ENCODE data around the gene RNF222.
"Not testable (repeated sequence)": the region's sequence is repeated elsewhere in the genome, so short reads cannot be mapped to it uniquely, and the experiment has no call there.

Gene RNF222

DNA sequence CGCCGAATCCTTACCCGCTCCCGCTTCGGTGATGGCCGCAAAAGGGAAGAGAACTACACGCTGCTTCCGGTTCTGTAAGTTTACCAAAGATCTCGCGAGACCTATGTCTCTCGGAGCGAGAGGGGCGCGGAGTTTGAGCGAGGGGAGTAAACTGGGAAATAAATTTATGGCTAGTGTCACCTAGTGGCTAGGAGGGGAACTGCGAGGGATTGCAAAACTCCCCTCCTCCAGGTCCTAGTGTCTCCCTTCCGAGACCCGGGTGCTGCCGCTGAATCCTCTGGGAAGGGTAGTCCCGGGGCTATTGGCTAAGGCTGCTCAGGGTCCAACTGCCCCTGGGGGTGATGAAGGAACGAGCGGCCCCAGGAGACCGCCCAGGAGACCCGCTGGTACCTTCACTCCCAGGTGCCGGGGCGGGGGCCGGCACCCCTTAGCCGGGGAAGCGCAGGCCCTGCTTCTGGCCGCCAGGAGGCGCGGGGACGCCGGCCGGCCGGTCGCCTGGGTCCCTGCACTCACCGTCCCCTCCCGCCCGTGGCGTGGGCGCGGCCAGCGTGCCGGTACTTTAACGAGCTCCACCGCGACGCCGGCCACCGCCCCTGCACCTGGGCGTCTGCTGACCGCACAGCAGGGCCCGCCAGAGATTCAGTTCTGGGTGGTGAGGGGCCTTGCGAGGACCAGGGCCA is 14.3 kb downstream of the RNF222 start, which contains the start of gene RPL26:
TSS of gene RPL26 (minus strand) at position 51 of the 680 bp plus-strand sequence. CDS start 883 bp downstream, outside the sequence.
- Histone ChIP-seq H3K4me3 (ENCODE audit: low read length in 2 of 2) (peak within 1 kb of the TSS; percentile 83 to 96), H3K9me3 (ENCODE audit: control insufficient read depth in 2 of 2, low read length in 2 of 2) (no peaks in the 10 kb centered on the region), H3K4me1 (ENCODE audit: control insufficient read depth in 2 of 2, insufficient read depth in 2 of 2, low read length in 2 of 2) (peaks cover 16 to 21% of the 10 kb centered on the region in 2 donors), H3K27ac (ENCODE audit: low read depth in 2 of 2, low read length in 2 of 2) (peak within 1 kb of the TSS; percentile 94 to 95), H3K27me3 (ENCODE audit: control insufficient read depth in 2 of 2, insufficient read depth in 2 of 2, low read length in 2 of 2) (no peaks in the 10 kb centered on the region), H3K9ac (ENCODE audit: low read depth in 1 of 2, low read length in 2 of 2) (peak within 1 kb of the TSS; percentile 91 to 93), H3K36me3 (ENCODE audit: control insufficient read depth in 2 of 2, insufficient read depth in 2 of 2, low read length in 2 of 2) (peaks cover 27 to 28% of the 10 kb centered on the region in 2 donors)

DNA sequence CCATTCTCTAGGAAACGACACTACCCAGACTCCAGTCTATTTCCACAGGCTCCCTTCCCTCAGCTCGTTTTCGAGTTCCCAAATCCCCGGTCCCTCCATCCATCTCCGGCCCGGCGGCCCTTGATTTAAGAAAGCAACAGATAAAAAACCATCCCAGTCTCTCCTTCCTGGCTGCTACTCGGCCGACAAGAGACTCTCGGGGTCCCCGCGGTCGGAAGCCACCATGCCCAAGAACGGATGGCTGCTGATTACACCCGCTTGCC is 14.8 kb downstream of the RNF222 start:
- peak overlapping the region; percentile 83 to 96 for H3K4me3 ChIP-seq (ENCODE audit: low read length in 2 of 2)
- peak overlapping the region; percentile 62 to 94 for H3K27ac ChIP-seq (ENCODE audit: low read depth in 2 of 2, low read length in 2 of 2)
- H3K27me3 ChIP-seq (ENCODE audit: control insufficient read depth in 2 of 2, insufficient read depth in 2 of 2, low read length in 2 of 2): no peaks in the 10 kb centered on the region
- H3K36me3 ChIP-seq (ENCODE audit: control insufficient read depth in 2 of 2, insufficient read depth in 2 of 2, low read length in 2 of 2): peaks cover 27 to 32% of the 10 kb centered on the region in 2 donors
- peaks cover 16 to 21% of the 10 kb centered on the region in 2 donors for H3K4me1 ChIP-seq (ENCODE audit: control insufficient read depth in 2 of 2, insufficient read depth in 2 of 2, low read length in 2 of 2)
- H3K9me3 ChIP-seq (ENCODE audit: control insufficient read depth in 2 of 2, low read length in 2 of 2): no peaks in the 10 kb centered on the region
- peak overlapping the region; percentile 72 to 93 for H3K9ac ChIP-seq (ENCODE audit: low read depth in 1 of 2, low read length in 2 of 2)

DNA sequence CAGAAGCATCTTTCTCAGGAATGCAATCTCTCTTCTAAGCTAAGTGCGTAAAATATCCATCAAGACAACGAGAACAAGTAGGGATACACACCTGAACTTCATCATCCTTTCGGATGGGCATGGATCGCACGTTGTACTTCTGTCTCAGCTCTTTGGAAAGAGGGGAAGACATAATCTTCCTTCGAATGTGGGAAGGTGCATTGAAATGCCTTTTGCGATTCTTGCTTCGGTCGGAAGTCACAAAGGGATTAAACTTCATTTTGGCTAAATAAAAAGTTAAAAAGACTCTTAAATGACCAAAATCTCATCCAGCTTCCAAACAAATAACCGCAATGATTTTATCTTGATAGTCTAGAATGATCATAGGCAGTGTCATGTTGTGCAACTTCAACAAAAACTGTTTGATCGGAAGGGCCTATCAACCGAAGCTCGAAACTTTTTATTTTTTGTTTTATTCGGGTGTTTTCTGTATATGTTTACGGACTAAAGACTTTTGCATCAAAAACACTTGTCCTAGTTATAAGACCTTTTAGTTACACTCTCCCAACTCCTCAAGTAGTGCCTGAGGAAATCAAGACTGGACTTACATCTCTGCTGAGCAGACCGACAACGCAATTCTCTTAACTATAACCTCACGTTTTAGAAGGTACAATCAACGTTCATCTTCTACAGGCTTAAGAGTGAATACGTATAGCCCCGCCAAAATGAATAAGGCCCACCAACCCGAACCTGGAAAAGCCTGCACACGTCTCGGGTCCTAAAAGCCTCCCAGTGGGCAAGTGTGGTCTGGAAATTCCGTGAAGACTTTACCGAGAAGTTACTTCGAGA is 15.4 kb downstream of the RNF222 start:
- H3K27me3 ChIP-seq (ENCODE audit: control insufficient read depth in 2 of 2, insufficient read depth in 2 of 2, low read length in 2 of 2): no peaks in the 10 kb centered on the region
- peak overlapping the region; percentile 83 to 96 for H3K4me3 ChIP-seq (ENCODE audit: low read length in 2 of 2)
- H3K27ac ChIP-seq (ENCODE audit: low read depth in 2 of 2, low read length in 2 of 2): peak overlapping the region; percentile 62 to 94
- H3K4me1 ChIP-seq (ENCODE audit: control insufficient read depth in 2 of 2, insufficient read depth in 2 of 2, low read length in 2 of 2): peaks cover 16 to 21% of the 10 kb centered on the region in 2 donors
- H3K9me3 ChIP-seq (ENCODE audit: control insufficient read depth in 2 of 2, low read length in 2 of 2): no peaks in the 10 kb centered on the region
- peak overlapping the region; percentile 72 to 93 for H3K9ac ChIP-seq (ENCODE audit: low read depth in 1 of 2, low read length in 2 of 2)
- H3K36me3 ChIP-seq (ENCODE audit: control insufficient read depth in 2 of 2, insufficient read depth in 2 of 2, low read length in 2 of 2): peaks cover 27 to 37% of the 10 kb centered on the region in 2 donors

DNA sequence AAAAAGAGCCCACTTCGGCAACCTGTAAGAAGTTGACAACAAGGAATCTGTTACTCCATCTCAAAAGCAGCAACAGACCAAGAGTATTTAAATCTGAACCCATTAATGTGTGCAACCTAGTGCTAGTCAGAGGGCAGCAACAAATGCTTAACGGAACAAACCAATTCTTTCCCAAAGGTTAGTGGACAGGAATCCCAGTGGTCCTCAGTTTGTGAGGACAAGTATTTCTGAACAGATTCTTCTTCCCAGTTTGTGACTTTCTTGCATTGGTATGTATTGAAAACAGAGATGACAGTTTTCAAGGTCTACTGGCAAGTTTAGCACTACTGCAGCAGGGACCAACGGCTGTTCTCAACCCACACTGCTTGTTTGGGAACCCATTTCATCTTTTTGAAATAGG is 17.6 kb downstream of the RNF222 start:
- H3K27me3 ChIP-seq (ENCODE audit: control insufficient read depth in 2 of 2, insufficient read depth in 2 of 2, low read length in 2 of 2): no peaks in the 10 kb centered on the region
- H3K4me3 ChIP-seq (ENCODE audit: low read length in 2 of 2): no peak overlapping the region
- no peak overlapping the region for H3K27ac ChIP-seq (ENCODE audit: low read depth in 2 of 2, low read length in 2 of 2)
- peaks cover 27 to 41% of the 10 kb centered on the region in 2 donors for H3K36me3 ChIP-seq (ENCODE audit: control insufficient read depth in 2 of 2, insufficient read depth in 2 of 2, low read length in 2 of 2)
- no peaks in the 10 kb centered on the region for H3K9me3 ChIP-seq (ENCODE audit: control insufficient read depth in 2 of 2, low read length in 2 of 2)
- H3K4me1 ChIP-seq (ENCODE audit: control insufficient read depth in 2 of 2, insufficient read depth in 2 of 2, low read length in 2 of 2): peaks cover 33 to 34% of the 10 kb centered on the region in 2 donors
- H3K9ac ChIP-seq (ENCODE audit: low read depth in 1 of 2, low read length in 2 of 2): no peak overlapping the region

DNA sequence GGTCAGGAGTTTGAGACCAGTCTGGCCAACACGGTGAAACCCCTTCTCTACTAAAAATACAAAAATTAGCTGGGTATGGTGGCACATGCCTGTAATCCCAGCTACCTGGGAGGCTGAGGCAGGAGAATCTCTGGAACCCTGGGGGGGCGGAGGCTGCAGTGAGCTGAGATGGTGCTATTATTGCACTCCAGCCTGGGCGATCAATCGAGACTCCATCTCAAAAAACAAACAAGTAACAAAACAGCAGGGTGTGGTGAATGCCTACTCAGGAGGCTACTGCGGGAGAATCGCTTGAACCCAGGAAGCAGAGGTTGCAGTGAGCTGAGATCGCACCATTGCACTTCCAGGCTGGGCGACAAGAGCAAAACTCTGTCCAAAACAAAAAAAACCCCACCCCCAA is 19.5 kb downstream of the RNF222 start:
- H3K27me3 ChIP-seq (ENCODE audit: control insufficient read depth in 2 of 2, insufficient read depth in 2 of 2, low read length in 2 of 2); H3K9ac ChIP-seq (ENCODE audit: low read depth in 1 of 2, low read length in 2 of 2); H3K9me3 ChIP-seq (ENCODE audit: control insufficient read depth in 2 of 2, low read length in 2 of 2); H3K4me3 ChIP-seq (ENCODE audit: low read length in 2 of 2); H3K27ac ChIP-seq (ENCODE audit: low read depth in 2 of 2, low read length in 2 of 2): not testable (repeated sequence)
- peaks cover 27 to 41% of the 10 kb centered on the region in 2 donors for H3K36me3 ChIP-seq (ENCODE audit: control insufficient read depth in 2 of 2, insufficient read depth in 2 of 2, low read length in 2 of 2)
- peaks cover 28 to 34% of the 10 kb centered on the region in 2 donors for H3K4me1 ChIP-seq (ENCODE audit: control insufficient read depth in 2 of 2, insufficient read depth in 2 of 2, low read length in 2 of 2)

DNA sequence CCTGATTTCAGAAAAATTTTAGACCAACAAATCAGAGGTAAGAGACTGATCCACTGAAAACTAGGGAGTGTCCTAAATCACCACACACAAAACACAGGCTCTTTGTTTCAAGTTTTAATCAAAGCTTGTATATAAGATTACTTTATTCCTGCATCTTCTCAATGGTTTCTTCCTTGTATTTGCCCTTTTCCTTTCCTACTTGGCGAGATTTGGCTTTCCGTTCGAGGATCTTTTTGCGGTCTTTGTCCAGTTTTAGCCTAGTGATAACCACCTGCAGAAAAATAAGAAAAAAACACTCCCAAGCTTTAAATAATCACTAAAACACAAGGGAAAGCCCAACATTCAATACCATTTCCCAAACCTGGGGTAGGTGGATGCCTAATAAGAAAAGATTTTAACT is 20.2 kb downstream of the RNF222 start:
- no peaks in the 10 kb centered on the region for H3K27me3 ChIP-seq (ENCODE audit: control insufficient read depth in 2 of 2, insufficient read depth in 2 of 2, low read length in 2 of 2)
- no peaks in the 10 kb centered on the region for H3K9me3 ChIP-seq (ENCODE audit: control insufficient read depth in 2 of 2, low read length in 2 of 2)
- no peak overlapping the region for H3K9ac ChIP-seq (ENCODE audit: low read depth in 1 of 2, low read length in 2 of 2)
- H3K4me3 ChIP-seq (ENCODE audit: low read length in 2 of 2): no peak overlapping the region
- H3K36me3 ChIP-seq (ENCODE audit: control insufficient read depth in 2 of 2, insufficient read depth in 2 of 2, low read length in 2 of 2): peaks cover 27 to 41% of the 10 kb centered on the region in 2 donors
- peak overlapping the region in 1 of 2 donors; percentile 86 for H3K27ac ChIP-seq (ENCODE audit: low read depth in 2 of 2, low read length in 2 of 2)
- peaks cover 28 to 34% of the 10 kb centered on the region in 2 donors for H3K4me1 ChIP-seq (ENCODE audit: control insufficient read depth in 2 of 2, insufficient read depth in 2 of 2, low read length in 2 of 2)

DNA sequence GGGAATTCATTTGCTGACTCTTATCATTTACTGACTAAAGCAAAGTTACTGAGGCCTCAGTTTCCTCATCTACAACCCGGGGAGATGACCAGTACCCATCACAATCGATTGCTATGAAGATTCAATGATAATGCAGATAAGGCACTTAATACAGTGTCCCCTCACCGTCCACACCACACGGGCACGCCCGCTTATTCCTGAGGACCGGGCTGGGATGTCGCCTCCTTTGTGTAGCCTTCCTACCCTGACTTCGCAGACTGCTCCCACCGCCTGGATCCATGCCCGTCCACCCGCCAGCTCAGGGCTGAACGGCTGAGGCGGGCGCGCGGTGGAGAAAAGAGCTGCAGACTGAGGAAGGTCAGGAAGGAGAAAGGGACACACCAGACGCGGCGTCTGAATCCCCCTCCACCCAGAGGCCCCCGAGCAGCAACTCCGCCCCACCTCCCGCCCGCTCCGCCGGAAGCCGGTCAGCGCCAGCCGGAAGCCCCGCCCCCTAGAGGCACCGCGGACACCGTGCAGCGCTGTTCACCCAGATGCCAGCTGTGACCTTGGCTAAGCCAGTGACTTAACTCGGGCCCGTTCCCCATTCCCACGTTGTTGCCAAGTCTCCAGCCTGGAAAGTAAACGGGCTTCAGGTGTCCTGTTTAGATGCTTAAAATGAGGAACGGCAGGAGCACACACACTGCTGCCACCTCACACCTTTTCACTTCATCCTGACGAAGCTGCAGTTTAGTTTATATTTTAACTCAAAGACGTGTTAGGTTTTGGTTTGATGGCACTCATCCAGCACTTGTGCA is 21.2 kb downstream of the RNF222 start, which contains the start of gene KRABD2:
TSS of gene KRABD2 (minus strand) at position 434 of the 797 bp plus-strand sequence.
- Histone ChIP-seq H3K9me3 (ENCODE audit: control insufficient read depth in 2 of 2, low read length in 2 of 2) (no peaks in the 10 kb centered on the region), H3K4me1 (ENCODE audit: control insufficient read depth in 2 of 2, insufficient read depth in 2 of 2, low read length in 2 of 2) (peaks cover 21 to 25% of the 10 kb centered on the region in 2 donors), H3K4me3 (ENCODE audit: low read length in 2 of 2) (peak within 1 kb of the TSS; percentile 84 to 96), H3K27ac (ENCODE audit: low read depth in 2 of 2, low read length in 2 of 2) (peak within 1 kb of the TSS; percentile 86 to 91), H3K36me3 (ENCODE audit: control insufficient read depth in 2 of 2, insufficient read depth in 2 of 2, low read length in 2 of 2) (peaks cover 30 to 41% of the 10 kb centered on the region in 2 donors), H3K27me3 (ENCODE audit: control insufficient read depth in 2 of 2, insufficient read depth in 2 of 2, low read length in 2 of 2) (no peaks in the 10 kb centered on the region), H3K9ac (ENCODE audit: low read depth in 1 of 2, low read length in 2 of 2) (peak within 1 kb of the TSS; percentile 85 to 90)

DNA sequence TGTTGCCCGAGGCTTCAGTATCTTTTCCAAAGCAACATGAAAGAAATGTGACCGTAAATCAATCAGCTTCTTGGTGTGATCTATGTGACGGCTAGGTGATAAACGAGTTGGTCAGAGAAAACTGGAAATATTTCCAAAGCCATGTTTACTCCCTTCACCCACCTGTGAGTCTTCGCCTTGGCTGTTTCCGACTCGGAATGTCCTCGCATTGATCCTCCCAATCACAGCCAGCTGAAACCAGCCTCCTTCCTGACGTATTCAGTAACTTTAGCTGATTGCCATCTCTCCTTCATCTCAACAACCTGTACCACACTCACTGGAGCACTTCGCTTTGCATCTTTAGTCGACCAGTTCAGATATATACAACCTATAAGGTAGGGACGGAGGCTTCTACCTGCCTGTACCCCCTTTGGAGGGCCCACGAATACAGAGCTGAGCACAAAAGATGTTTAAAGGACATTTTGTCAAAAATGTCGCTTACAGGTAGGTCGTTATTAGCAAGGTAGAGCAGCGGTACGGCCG is 21.8 kb downstream of the RNF222 start:
- no peaks in the 10 kb centered on the region for H3K27me3 ChIP-seq (ENCODE audit: control insufficient read depth in 2 of 2, insufficient read depth in 2 of 2, low read length in 2 of 2)
- H3K27ac ChIP-seq (ENCODE audit: low read depth in 2 of 2, low read length in 2 of 2): peak overlapping the region; percentile 86 to 91
- peak overlapping the region; percentile 84 to 96 for H3K4me3 ChIP-seq (ENCODE audit: low read length in 2 of 2)
- H3K36me3 ChIP-seq (ENCODE audit: control insufficient read depth in 2 of 2, insufficient read depth in 2 of 2, low read length in 2 of 2): peaks cover 27 to 37% of the 10 kb centered on the region in 2 donors
- H3K9me3 ChIP-seq (ENCODE audit: control insufficient read depth in 2 of 2, low read length in 2 of 2): no peaks in the 10 kb centered on the region
- H3K9ac ChIP-seq (ENCODE audit: low read depth in 1 of 2, low read length in 2 of 2): peak overlapping the region; percentile 85 to 90
- peaks cover 15 to 19% of the 10 kb centered on the region in 2 donors for H3K4me1 ChIP-seq (ENCODE audit: control insufficient read depth in 2 of 2, insufficient read depth in 2 of 2, low read length in 2 of 2)

DNA sequence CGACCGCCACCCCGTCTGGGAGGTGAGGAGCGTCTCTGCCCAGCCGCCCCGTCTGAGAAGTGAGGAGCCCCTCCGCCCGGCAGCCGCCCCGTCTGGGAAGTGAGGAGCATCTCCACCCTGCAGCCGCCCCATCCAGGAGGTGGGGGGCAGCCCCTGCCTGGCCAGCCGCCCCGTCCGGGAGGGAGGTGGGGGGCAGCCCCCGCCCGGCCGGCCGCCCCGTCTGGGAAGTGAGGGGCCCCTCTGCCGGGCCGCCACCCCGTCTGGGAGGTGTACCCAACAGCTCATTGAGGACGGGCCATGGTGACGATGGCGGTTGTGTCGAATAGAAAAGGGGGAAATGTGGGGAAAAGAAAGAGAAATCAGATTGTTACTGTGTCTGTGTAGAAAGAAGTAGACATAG is 23.8 kb downstream of the RNF222 start:
- H3K9ac ChIP-seq (ENCODE audit: low read depth in 1 of 2, low read length in 2 of 2); H3K4me3 ChIP-seq (ENCODE audit: low read length in 2 of 2); H3K27me3 ChIP-seq (ENCODE audit: control insufficient read depth in 2 of 2, insufficient read depth in 2 of 2, low read length in 2 of 2); H3K27ac ChIP-seq (ENCODE audit: low read depth in 2 of 2, low read length in 2 of 2); H3K9me3 ChIP-seq (ENCODE audit: control insufficient read depth in 2 of 2, low read length in 2 of 2): not testable (repeated sequence)
- Histone ChIP-seq H3K4me1 (ENCODE audit: control insufficient read depth in 2 of 2, insufficient read depth in 2 of 2, low read length in 2 of 2) (peaks cover 12 to 17% of the 10 kb centered on the region in 2 donors), H3K36me3 (ENCODE audit: control insufficient read depth in 2 of 2, insufficient read depth in 2 of 2, low read length in 2 of 2) (peaks cover 17 to 30% of the 10 kb centered on the region in 2 donors)

Data from mucosa of rectum (tissue), 2 donors.